Measurements from ENCODE around the gene ANAPC5.

- TF ChIP-seq CTCF (IDR thresholded peaks at IDR 0.05) (no peak), POLR2AphosphoS5 (IDR thresholded peaks at IDR 0.05) (no peak), POLR2A (IDR thresholded peaks at IDR 0.05) (no peak)
Observed at GRCh38 chr12:121282072-121282742, 70.0 kb downstream of the ANAPC5 start.
